ENCODE results near the gene NXPE1.

Gene NXPE1

DNA sequence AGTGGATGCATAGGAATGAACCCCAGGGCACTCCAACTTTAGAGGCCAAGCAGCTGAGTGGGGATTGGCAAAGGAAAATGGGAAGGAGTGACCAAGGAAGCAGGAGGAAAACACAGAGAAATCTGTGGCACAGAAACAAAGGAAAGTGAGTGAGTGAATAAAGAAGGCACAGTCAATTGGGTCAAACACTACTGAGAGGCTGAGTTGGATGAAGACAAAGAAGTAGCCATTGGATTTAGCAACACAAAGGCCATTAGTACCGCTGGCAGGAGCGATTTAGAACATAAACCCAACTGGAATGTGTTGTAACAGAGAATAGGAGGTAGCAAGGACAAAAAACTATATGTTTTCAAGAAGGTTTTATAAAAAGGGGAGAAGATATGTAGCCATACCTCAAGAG lies 6.6 kb upstream of the NXPE1 start:
- H3K27me3 ChIP-seq (replicated peaks; ENCODE audit: control insufficient read depth, insufficient read depth, low read length): no peaks in the 10 kb centered on the region; the same call in 1 of the 2 replicates
- no peak for DNase-seq (ENCODE audit: extremely low read depth, insufficient read length)
- TF ChIP-seq CTCF (IDR thresholded peaks at IDR 0.05; ENCODE audit: insufficient read depth, low read length, poor library complexity, severe bottlenecking): no peak
- H3K36me3 ChIP-seq (ENCODE audit: control insufficient read depth, insufficient read depth, low read length): no peaks in the 10 kb centered on the region
- no peak overlapping the region for H3K4me3 ChIP-seq (replicated peaks; ENCODE audit: low read depth, low read length)

DNA sequence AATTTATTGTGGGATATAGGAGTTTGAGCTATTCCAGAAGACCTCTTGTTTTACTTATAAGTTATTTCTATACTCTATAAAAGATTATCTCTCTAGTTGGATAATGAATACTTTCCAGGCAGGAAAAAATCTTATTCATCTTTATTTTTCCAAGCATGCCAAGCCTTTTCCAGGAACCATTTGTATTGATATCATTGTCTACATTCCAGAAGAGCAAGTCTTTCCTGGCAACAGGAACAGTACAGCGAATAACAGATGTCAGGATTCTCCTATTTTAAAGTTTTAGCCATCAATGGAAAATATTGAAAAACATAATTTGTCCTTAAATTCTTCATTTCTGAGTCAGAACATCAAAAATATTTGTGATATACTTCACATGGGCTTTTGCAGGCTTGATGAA lies 5.2 kb upstream of the NXPE1 start:
- Histone ChIP-seq H3K27me3 (replicated peaks; ENCODE audit: control insufficient read depth, insufficient read depth, low read length) (no peaks in the 10 kb centered on the region; the same call in 1 of the 2 replicates), H3K36me3 (ENCODE audit: control insufficient read depth, insufficient read depth, low read length) (no peaks in the 10 kb centered on the region), H3K4me3 (replicated peaks; ENCODE audit: low read depth, low read length) (no peak overlapping the region)
- DNase-seq (ENCODE audit: extremely low read depth, insufficient read length): no peak
- no peak for TF ChIP-seq CTCF (IDR thresholded peaks at IDR 0.05; ENCODE audit: insufficient read depth, low read length, poor library complexity, severe bottlenecking)

DNA sequence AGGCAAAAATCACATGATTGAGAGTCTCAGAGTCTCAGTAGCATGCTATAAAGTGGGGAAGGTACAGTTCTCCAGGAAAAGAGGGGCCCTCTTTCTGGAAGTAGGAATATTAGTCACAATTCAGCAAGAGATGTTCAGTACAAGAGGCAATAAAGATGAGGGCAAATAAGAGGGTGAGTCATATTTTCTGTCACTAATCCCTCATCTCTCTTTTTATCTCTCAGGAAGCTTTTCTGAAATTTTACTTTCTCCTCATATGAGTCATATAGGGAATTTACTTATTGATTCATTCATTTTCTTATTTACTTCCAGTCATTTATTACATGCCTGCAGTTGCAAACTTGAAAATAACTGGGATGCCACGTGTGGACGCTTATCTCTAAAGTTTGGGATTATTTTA lies 3.4 kb upstream of the NXPE1 start:
- Histone ChIP-seq H3K4me3 (replicated peaks; ENCODE audit: low read depth, low read length) (no peak overlapping the region), H3K36me3 (ENCODE audit: control insufficient read depth, insufficient read depth, low read length) (no peaks in the 10 kb centered on the region), H3K27me3 (replicated peaks; ENCODE audit: control insufficient read depth, insufficient read depth, low read length) (no peaks in the 10 kb centered on the region; the same call in 1 of the 2 replicates)
- DNase-seq (ENCODE audit: extremely low read depth, insufficient read length): no peak
- no peak for TF ChIP-seq CTCF (IDR thresholded peaks at IDR 0.05; ENCODE audit: insufficient read depth, low read length, poor library complexity, severe bottlenecking)

DNA sequence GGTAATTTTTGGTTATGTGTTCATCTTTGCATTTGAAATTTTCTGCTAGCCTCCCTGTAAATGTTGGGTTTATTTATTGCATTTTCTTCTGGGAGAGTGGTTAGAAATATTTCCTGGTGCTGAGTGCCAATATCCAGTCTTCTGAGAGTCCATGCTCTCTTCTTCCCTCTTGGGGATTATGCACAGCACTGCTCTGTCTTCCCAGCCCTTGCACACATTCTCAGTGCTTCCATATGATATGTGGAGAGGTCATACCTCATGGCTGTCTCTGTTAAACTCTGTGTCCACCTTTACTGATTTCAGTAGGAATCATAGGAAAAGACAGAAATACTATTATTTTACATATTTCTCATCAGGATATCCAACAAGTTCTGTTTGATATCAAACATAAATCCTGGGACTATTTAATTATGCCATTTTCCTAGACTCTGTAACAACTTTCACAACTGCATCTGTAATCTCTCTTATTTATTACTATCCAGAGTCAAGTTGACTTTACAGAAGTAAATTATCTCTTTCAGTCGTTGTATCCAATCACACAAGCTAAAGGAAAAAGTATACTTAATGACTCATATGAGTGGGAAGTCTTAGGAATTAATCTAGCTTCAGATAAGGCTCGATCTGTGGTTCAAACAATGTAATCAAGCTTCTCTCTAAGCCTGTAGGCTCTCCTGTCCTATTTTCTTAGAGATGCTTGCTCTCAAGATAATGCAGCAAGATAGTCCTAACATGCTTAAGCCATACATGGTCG lies 2.7 kb upstream of the NXPE1 start:
- H3K4me3 ChIP-seq (replicated peaks; ENCODE audit: low read depth, low read length): no peak overlapping the region
- DNase-seq (ENCODE audit: extremely low read depth, insufficient read length): no peak
- H3K27me3 ChIP-seq (replicated peaks; ENCODE audit: control insufficient read depth, insufficient read depth, low read length): no peaks in the 10 kb centered on the region; the same call in 1 of the 2 replicates
- H3K36me3 ChIP-seq (ENCODE audit: control insufficient read depth, insufficient read depth, low read length): no peaks in the 10 kb centered on the region
- no peak for TF ChIP-seq CTCF (IDR thresholded peaks at IDR 0.05; ENCODE audit: insufficient read depth, low read length, poor library complexity, severe bottlenecking)

DNA sequence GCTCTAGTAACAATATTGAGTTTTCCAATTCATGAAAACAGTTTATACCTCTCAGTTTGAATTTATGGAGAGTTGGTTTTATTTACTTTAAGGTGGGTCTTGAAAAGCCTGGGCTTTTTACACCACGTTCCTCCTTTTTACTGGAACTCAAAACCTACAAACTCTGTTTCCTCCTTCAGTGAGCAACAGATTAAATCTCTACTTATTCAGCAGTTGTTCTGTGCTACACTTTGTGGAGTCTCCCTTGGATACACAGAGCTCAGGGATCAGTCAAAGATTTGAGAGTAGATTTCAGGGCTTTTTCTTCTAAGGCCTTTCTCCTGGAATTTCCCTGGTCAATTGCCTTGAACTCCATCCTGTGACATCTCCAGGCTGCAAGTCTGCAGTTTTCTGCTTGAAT lies 3.5 kb downstream of the NXPE1 start:
- no peak for DNase-seq (ENCODE audit: extremely low read depth, insufficient read length)
- H3K4me3 ChIP-seq (replicated peaks; ENCODE audit: low read depth, low read length): no peak overlapping the region
- no peaks in the 10 kb centered on the region for H3K27me3 ChIP-seq (replicated peaks; ENCODE audit: control insufficient read depth, insufficient read depth, low read length)
- no peak for TF ChIP-seq CTCF (IDR thresholded peaks at IDR 0.05; ENCODE audit: insufficient read depth, low read length, poor library complexity, severe bottlenecking)
- no peaks in the 10 kb centered on the region for H3K36me3 ChIP-seq (ENCODE audit: control insufficient read depth, insufficient read depth, low read length)

All from GM06990 (cell line).